ENCODE measurements around the gene CDH4. TPM values are rescaled to one million over a fixed set of nuclear protein-coding genes. Genes with fewer than 3 reads are reported as not detected.

Gene CDH4
- total RNA-seq, 1 experiment from 2014 or later, result not detected

GRCh38 chr20:61963885-61964674 is 712.0 kb downstream of the CDH4 start:
- Histone ChIP-seq H3K27me3 (ENCODE audit: control insufficient read depth, insufficient read depth, low read length) (no peaks in the 10 kb centered on the region), H3K9me3 (ENCODE audit: control insufficient read depth, insufficient read depth, low read depth, low read length) (no peaks in the 10 kb centered on the region), H3K4me1 (ENCODE audit: control insufficient read depth, insufficient read depth, low read length) (no peaks in the 10 kb centered on the region), H3K27ac (ENCODE audit: low read length) (no peak overlapping the region), H3K4me3 (ENCODE audit: low read depth in 2 of 2, low read length in 2 of 2) (no peak overlapping the region), H3K36me3 (ENCODE audit: control insufficient read depth, insufficient read depth, low read length) (no peaks in the 10 kb centered on the region)
- in situ Hi-C loops (cut with HindIII; ENCODE audit: low pct_unique_long_range_greater_than_20kb, low sequenced_read_pairs), result no loop called here
- DNase-seq (ENCODE audit: low read depth, low spot score), result no peak
- no TSS peak for BruUV-seq (replicated peaks)
- ChIA-PET CTCF (no interaction called here), POLR2A (no interaction called here)
- TF ChIP-seq, protein P1, sequence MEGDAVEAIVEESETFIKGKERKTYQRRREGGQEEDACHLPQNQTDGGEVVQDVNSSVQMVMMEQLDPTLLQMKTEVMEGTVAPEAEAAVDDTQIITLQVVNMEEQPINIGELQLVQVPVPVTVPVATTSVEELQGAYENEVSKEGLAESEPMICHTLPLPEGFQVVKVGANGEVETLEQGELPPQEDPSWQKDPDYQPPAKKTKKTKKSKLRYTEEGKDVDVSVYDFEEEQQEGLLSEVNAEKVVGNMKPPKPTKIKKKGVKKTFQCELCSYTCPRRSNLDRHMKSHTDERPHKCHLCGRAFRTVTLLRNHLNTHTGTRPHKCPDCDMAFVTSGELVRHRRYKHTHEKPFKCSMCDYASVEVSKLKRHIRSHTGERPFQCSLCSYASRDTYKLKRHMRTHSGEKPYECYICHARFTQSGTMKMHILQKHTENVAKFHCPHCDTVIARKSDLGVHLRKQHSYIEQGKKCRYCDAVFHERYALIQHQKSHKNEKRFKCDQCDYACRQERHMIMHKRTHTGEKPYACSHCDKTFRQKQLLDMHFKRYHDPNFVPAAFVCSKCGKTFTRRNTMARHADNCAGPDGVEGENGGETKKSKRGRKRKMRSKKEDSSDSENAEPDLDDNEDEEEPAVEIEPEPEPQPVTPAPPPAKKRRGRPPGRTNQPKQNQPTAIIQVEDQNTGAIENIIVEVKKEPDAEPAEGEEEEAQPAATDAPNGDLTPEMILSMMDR (IDR thresholded peaks at IDR 0.05), result no peak
- TF ChIP-seq TCF7L2 (IDR thresholded peaks at IDR 0.05; ENCODE audit: low read depth, low read length) (no peak), SIN3A (IDR thresholded peaks at IDR 0.05; ENCODE audit: borderline replicate concordance, insufficient read depth, low read depth, low read length) (no peak), POLR2AphosphoS5 (IDR thresholded peaks at IDR 0.05; ENCODE audit: low read depth, low read length) (no peak)
- TF ChIP-seq, protein P2, sequence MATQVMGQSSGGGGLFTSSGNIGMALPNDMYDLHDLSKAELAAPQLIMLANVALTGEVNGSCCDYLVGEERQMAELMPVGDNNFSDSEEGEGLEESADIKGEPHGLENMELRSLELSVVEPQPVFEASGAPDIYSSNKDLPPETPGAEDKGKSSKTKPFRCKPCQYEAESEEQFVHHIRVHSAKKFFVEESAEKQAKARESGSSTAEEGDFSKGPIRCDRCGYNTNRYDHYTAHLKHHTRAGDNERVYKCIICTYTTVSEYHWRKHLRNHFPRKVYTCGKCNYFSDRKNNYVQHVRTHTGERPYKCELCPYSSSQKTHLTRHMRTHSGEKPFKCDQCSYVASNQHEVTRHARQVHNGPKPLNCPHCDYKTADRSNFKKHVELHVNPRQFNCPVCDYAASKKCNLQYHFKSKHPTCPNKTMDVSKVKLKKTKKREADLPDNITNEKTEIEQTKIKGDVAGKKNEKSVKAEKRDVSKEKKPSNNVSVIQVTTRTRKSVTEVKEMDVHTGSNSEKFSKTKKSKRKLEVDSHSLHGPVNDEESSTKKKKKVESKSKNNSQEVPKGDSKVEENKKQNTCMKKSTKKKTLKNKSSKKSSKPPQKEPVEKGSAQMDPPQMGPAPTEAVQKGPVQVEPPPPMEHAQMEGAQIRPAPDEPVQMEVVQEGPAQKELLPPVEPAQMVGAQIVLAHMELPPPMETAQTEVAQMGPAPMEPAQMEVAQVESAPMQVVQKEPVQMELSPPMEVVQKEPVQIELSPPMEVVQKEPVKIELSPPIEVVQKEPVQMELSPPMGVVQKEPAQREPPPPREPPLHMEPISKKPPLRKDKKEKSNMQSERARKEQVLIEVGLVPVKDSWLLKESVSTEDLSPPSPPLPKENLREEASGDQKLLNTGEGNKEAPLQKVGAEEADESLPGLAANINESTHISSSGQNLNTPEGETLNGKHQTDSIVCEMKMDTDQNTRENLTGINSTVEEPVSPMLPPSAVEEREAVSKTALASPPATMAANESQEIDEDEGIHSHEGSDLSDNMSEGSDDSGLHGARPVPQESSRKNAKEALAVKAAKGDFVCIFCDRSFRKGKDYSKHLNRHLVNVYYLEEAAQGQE (IDR thresholded peaks at IDR 0.05; ENCODE audit: insufficient read depth in 1 of 2, low read depth in 2 of 2, low read length in 1 of 2), result no peak
- intact Hi-C loops (cut with micrococcal nuclease; ENCODE audit: unreplicated experiment), result no loop called here
- peak; percentile 17; the same call in 1 of the 2 replicates for ATAC-seq

GRCh38 chr20:61964675-61965605 is 712.9 kb downstream of the CDH4 start:
- in situ Hi-C loops (cut with HindIII; ENCODE audit: low pct_unique_long_range_greater_than_20kb, low sequenced_read_pairs), result no loop called here
- ATAC-seq (peak; percentile 18; the same call in 1 of the 2 replicates), DNase-seq (ENCODE audit: low read depth, low spot score) (no peak)
- POLR2A ChIA-PET, result no interaction called here
- BruUV-seq (replicated peaks), result no TSS peak
- no peaks in the 10 kb centered on the region for H3K27me3 ChIP-seq (ENCODE audit: control insufficient read depth, insufficient read depth, low read length)
- intact Hi-C loops (cut with micrococcal nuclease; ENCODE audit: unreplicated experiment), result no loop called here
- no peak overlapping the region for H3K4me3 ChIP-seq (ENCODE audit: low read depth in 2 of 2, low read length in 2 of 2)
- CTCF ChIA-PET, result no interaction called here
- TF ChIP-seq, protein P1 (IDR thresholded peaks at IDR 0.05), result no peak
- TF ChIP-seq, protein P2 (IDR thresholded peaks at IDR 0.05; ENCODE audit: insufficient read depth in 1 of 2, low read depth in 2 of 2, low read length in 1 of 2), result no peak
- TF ChIP-seq TCF7L2 (IDR thresholded peaks at IDR 0.05; ENCODE audit: low read depth, low read length), result no peak
- TF ChIP-seq POLR2AphosphoS5 (IDR thresholded peaks at IDR 0.05; ENCODE audit: low read depth, low read length), result no peak
- no peak for TF ChIP-seq SIN3A (IDR thresholded peaks at IDR 0.05; ENCODE audit: borderline replicate concordance, insufficient read depth, low read depth, low read length)
- no peaks in the 10 kb centered on the region for H3K4me1 ChIP-seq (ENCODE audit: control insufficient read depth, insufficient read depth, low read length)
- H3K27ac ChIP-seq (ENCODE audit: low read length), result no peak overlapping the region
- H3K36me3 ChIP-seq (ENCODE audit: control insufficient read depth, insufficient read depth, low read length), result no peaks in the 10 kb centered on the region
- H3K9me3 ChIP-seq (ENCODE audit: control insufficient read depth, insufficient read depth, low read depth, low read length), result no peaks in the 10 kb centered on the region
